OCI-LY1 (cell line): ENCODE results near the gene ZNF808.
"Not testable (repeated sequence)": the region's sequence is repeated elsewhere in the genome, so short reads cannot be mapped to it uniquely, and the experiment has no call there.

Source experiments
- EZH2 ChIP-seq: fragments of 200-600 bp; sonication (generic), shearing (Covaris generic); IDR thresholded peaks from 2 replicates; pipeline ENCODE4 v1.8.0; 2017; ENCODE audit warnings: borderline replicate concordance, mixed run types, mild to moderate bottlenecking, antibody characterized with exemption, low read length, moderate library complexity, mixed read lengths
- TF ChIP-seq, protein P1 (sequence below): fragments of 200-600 bp; sonication (generic), shearing (Covaris generic); IDR thresholded peaks from 2 replicates; pipeline ENCODE4 v1.5.1; 2017; ENCODE audit warnings: mild to moderate bottlenecking, antibody characterized with exemption, low read length, moderate library complexity, mixed read lengths

DNA sequence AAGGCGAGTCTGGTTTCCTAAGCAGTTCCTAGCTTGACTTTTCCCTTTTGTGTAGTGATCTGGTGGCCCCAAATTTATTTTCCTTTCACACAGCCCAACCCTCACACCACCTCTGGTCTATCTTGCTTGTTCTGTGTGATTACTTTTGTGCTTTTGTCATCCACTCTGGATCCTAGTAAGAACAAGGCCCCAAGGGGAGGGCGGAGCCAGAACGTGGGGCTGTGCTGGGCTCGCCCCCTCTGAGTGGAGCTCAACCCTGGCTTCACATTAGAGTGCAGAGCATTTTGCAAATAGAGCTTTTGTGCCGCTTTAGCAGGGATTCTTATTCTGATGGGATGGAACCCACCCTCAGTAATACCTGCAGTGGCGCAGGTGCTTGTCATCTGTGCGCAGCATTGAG, 42.4 kb upstream of the ZNF808 start:
- TF ChIP-seq, protein P1, sequence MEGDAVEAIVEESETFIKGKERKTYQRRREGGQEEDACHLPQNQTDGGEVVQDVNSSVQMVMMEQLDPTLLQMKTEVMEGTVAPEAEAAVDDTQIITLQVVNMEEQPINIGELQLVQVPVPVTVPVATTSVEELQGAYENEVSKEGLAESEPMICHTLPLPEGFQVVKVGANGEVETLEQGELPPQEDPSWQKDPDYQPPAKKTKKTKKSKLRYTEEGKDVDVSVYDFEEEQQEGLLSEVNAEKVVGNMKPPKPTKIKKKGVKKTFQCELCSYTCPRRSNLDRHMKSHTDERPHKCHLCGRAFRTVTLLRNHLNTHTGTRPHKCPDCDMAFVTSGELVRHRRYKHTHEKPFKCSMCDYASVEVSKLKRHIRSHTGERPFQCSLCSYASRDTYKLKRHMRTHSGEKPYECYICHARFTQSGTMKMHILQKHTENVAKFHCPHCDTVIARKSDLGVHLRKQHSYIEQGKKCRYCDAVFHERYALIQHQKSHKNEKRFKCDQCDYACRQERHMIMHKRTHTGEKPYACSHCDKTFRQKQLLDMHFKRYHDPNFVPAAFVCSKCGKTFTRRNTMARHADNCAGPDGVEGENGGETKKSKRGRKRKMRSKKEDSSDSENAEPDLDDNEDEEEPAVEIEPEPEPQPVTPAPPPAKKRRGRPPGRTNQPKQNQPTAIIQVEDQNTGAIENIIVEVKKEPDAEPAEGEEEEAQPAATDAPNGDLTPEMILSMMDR, result not testable (repeated sequence)
- TF ChIP-seq EZH2, result not testable (repeated sequence)
